HG02884 (cell line): ENCODE measurements around the gene ESRRA.
A peak's percentile ranks its signal among the peaks of the same experiment; 100 is the strongest.

Source experiments
- ATAC-seq: cut with Tn5 transposase; IDR thresholded peaks from one replicate; pipeline ENCODE4 v1.9.1; 2021; ENCODE audit warnings: mild to moderate bottlenecking, moderate library complexity; ENCODE audit not compliant: unreplicated experiment

ESRRA gene

DNA sequence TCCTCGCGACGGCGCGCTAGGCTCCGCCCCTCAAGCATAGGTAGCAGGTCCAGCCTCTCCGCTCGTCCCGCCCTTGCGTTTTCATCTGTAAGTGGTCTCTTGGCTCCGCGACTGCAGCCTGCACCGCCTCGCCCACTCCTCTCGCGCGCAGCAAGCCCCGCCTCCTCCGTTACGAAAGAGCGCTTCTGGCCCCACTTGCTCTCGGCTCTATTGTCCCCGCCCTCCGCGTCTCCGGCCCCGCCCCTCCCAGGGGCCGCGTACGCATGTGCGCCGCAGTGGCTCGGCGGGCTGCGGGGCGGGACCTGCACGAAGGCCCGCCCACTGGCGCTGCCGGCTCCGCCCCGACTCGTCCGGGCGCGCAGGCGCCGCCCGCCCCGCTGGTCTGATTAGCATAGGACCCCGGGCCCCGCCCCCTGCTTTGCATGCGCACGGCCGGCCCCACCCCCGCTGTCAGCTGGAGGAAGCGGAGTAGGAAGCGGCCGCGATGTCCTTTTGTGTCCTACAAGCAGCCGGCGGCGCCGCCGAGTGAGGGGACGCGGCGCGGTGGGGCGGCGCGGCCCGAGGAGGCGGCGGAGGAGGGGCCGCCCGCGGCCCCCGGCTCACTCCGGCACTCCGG lies at the start of gene ESRRA:
TSS of gene ESRRA (plus strand) at position 450 of the 616 bp plus-strand sequence. CDS start 1,656 bp downstream, outside the sequence.
- ATAC-seq: peak; percentile 56

DNA sequence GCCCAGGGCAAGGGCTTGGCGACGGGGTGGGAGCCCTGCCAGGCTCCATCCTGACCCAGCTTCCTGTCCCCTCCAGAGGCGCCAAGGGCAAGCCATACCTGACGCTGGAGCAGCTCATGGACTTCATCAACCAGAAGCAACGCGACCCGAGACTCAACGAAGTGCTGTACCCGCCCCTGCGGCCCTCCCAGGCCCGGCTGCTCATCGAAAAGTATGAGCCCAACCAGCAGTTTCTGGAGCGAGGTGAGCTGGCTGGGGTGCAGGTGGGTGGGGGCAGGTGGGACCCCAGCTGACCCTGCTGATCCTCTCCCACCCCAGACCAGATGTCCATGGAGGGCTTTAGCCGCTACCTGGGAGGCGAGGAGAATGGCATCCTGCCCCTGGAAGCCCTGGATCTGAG lies 49.0 kb upstream of the ESRRA start:
- no peak for ATAC-seq

- ATAC-seq: no peak
These were observed 47.0 kb upstream of the ESRRA start for GRCh38 chr11:64258356-64258755.

DNA sequence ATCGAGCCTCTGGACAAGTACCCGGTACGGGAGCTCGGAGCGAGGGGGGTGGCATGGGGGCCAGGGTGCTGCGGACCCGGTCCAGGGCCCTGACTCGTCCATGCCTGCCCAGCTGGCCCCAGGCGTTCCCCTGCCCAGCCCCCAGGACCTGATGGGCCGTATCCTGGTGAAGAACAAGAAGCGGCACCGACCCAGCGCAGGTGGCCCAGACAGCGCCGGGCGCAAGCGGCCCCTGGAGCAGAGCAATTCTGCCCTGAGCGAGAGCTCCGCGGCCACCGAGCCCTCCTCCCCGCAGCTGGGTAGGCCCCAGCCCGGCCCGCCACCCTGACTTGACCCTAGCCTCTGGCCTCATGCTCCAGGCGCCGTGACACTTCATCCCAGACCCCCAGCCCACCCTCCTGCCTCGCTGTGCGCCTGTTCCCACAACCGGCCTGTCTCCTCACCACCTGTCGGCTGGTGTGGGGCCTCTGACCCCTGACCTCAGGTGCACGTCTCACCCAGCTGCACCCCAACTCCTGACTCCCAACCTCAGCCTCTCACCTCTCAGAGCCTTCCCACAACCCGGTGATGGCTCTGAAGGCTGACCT lies 46.3 kb upstream of the ESRRA start:
- ATAC-seq: no peak

- no peak for ATAC-seq
These were observed 45.7 kb upstream of the ESRRA start for GRCh38 chr11:64259533-64260067.

DNA sequence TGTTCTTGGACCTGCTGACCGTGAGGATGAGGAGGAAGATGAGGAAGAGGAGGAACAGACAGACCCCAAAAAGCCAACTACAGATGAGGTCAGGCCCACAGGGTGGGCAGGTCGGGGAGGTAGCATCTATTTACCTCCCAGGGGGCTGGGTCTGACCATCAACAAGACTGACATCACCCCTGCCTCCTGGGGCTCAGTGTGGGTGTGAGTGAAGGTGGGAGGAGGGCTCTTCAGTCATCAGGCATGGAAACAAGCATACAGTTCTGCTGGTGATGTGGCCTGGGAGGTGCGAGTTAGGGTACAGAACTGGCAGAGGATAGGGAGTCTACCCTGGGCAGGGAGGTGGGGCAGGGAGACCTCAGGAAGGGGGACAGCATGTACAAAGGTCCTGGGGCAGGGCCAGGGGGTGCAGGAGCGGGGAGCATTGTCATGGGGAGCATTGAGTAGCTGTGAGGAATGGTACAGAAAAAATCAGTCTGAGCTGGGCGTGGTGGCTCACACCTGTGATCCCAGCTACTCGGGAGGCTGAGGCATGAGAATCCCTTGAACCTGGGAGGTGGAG lies 45.1 kb upstream of the ESRRA start:
- ATAC-seq: no peak

DNA sequence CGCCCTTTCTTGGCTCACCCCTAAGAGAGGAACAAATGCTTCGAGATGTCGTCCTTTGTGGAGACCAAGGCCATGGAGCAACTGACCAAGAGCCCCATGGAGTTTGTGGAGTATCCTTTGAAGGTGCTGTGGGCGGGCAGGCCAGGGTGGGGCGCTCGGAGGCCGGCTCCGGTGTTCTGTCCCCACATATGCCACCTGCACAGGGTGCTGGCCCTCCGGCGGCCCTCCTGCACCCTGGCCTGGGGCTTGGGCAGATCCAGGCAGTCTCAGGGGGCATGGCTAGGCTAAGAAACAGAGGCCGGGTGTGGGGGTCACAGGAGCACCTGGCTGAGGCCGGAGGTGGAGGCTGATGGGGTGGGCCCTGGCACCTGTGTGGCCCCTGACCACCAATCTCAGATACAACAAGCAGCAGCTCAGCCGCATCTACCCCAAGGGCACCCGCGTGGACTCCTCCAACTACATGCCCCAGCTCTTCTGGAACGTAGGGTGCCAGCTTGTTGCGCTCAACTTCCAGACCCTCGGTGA lies 43.7 kb upstream of the ESRRA start:
- ATAC-seq: no peak

DNA sequence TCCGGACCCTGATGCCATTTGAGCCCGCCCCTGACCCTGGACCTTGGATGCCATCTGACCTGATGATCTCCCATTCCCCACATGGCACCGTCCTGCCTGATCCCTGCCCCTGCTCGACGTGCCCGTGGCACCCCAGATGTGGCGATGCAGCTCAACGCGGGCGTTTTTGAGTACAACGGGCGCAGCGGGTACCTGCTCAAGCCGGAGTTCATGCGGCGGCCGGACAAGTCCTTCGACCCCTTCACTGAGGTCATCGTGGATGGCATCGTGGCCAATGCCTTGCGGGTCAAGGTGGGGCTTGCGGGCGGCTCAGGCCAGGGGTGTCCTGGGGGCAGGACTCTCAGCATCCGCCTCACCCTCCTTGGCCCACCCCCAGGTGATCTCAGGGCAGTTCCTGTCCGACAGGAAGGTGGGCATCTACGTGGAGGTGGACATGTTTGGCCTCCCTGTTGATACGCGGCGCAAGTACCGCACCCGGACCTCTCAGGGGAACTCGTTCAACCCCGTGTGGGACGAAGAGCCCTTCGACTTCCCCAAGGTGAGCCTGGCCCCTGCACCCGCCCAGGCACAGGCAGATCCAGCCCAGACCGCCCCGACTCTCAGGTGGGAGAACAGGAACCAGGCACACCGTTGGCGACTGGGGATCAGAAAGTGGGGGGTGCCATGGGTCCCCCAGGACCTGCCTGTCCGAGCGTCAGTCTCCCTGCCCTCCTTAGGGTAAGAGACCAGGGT lies 42.9 kb upstream of the ESRRA start:
- ATAC-seq: no peak

GRCh38 chr11:64263021-64263946 lies 42.0 kb upstream of the ESRRA start:
- no peak for ATAC-seq

DNA sequence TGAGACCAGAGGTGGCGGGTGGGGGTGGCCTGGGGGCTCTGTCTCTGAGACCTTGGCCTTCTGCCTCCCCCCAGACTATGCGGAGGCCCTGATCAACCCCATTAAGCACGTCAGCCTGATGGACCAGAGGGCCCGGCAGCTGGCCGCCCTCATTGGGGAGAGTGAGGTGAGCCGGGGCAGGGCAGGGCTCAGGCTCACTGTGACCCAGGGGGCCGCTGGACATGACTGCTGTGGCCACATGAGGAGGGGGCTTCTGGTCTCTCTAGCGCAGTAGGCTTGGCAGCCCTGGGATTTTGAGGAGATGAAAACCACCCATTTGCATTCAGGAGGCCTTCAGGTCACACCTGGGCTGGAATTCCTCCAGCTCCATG lies 41.4 kb upstream of the ESRRA start:
- no peak for ATAC-seq

DNA sequence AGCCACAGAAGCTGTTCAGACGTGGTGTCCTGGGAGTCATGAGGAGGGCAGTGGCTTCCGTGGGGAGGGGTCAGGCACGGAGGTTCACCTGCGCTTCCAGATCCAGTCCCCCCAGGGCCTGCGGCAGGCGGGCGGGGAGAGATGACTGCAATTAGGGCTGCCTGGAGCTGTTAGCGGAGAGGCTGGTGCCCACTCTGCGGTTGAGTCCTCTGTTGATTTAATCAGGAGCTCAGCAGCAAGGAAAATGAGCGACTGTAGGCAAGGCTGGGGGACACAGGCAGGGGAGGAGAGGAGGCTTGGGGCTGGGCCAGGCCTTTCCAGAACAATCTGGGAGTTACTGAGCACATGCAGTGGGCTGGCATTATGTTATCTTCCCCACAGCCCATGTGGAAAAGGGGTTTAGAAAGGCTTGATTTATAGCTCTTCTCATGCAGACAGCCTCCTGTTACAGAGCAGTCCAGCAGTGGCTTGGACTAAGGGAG lies 40.9 kb upstream of the ESRRA start:
- ATAC-seq: no peak

DNA sequence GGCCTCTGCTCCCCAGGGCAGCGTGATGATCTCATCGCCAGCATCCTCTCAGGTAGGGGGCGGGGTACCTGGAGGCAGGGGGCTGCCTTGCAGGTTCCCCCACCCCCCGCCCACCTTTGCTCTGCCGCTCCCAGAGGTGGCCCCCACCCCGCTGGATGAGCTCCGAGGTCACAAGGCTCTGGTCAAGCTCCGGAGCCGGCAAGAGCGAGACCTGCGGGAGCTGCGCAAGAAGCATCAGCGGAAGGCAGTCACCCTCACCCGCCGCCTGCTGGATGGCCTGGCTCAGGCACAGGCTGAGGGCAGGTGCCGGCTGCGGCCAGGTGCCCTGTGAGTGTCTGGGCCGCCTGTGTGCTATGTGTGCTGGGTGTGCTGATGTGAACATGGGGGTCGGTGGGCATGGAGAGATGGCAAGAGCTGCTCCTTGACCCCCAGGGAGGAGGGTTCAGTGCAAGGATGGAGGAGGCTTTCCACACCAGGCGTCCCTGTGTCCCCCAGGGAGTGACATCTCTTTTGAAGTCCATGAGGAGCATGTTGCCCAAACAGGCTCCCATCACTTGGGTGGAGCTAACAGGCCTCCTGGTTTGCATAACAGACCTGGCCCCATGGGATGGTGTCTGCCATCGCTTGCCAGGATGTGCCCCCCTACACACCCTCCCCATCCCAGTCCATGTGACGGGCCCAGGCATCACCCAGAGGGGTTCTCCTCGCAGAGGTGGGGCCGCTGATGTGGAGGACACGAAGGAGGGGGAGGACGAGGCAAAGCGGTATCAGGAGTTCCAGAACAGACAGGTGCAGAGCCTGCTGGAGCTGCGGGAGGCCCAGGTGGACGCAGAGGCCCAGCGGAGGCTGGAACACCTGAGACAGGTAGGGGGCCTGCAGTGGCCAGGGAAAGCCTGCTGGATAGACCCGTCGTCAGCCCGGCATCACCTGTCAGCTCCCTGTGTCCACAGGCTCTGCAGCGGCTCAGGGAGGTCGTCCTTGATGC lies 39.9 kb upstream of the ESRRA start:
- ATAC-seq: no peak

GRCh38 chr11:64266339-64266738 lies 39.0 kb upstream of the ESRRA start:
- no peak for ATAC-seq

- no peak for ATAC-seq
These were observed 37.9 kb upstream of the ESRRA start for GRCh38 chr11:64267207-64267945.

DNA sequence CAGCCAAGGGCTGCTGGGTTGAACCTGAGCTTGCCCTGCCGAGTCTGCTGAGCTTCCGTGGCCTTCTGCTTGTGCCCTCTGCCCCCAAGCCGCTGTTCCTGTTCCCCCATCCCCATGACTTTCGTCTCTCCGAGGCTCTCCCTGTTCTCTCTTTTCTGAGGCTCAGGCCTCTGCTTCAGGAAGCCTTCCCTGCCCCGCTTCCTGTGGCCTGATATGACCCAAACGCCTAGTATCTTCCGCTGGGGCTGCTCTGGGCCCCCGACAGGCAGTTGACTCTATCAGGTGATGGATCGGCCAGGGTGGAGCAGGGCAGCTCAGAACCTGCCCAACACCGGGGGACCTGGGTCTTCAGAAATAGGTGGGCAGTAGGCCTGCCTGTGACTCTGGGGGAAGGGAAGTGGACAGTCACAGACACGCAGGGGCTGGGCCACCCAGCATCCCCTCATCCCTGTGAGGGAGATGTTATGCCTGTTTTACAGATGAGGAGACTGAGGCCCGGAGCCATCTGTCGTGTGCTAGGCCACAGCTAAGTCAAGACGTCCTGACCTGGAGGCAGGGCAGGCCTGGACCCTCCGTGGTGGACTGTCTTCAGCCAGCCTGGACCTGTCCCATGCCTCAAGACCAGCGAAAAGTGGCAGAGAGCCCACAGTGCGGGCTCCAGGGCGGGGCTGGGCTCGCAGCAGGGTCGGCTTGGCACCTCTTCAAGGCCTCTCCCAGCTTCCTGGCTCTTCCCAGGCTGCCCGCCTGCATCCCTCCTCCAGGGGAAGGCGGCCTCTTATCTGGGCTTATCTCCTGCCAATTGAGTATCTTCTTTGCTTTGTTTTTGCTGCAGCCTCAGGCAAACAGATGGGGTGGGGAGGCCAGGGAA lies 37.1 kb upstream of the ESRRA start:
- ATAC-seq: no peak

DNA sequence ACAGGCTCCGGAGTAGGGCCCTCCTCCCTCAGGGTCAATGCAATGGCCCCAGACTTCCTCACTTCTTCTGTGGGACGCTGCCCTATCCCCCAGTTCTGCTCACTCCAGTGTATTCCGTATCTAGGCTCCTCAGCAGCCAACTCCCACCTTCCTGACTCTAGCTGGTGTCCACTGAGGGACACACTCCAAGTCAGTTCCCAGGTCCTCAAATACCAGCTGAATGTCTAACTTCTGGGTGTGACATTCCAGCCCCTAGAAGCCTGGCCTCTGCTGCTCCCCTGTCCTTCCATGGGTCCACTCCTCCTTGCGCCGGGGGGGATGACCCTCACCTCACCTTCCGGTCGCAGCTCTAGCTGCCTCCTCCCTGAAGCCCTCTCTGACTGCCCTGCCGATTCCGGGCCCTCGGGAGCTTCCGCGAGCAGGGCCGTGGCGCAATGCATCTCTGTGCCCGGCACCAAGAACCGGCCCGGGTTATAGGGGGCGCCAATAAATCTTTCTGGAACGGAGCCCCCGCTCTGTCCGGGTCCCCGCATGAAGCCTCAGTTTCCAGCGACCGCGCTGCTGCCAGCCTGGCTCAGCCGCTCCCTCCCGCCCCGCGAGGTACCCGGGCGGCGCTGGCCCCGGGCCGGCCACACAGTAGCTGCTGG lies 36.3 kb upstream of the ESRRA start:
- ATAC-seq: no peak
